Measurements from ENCODE around the gene SLC44A4.
A peak's percentile ranks its signal among the peaks of the same experiment; 100 is the strongest.

SLC44A4 gene

DNA sequence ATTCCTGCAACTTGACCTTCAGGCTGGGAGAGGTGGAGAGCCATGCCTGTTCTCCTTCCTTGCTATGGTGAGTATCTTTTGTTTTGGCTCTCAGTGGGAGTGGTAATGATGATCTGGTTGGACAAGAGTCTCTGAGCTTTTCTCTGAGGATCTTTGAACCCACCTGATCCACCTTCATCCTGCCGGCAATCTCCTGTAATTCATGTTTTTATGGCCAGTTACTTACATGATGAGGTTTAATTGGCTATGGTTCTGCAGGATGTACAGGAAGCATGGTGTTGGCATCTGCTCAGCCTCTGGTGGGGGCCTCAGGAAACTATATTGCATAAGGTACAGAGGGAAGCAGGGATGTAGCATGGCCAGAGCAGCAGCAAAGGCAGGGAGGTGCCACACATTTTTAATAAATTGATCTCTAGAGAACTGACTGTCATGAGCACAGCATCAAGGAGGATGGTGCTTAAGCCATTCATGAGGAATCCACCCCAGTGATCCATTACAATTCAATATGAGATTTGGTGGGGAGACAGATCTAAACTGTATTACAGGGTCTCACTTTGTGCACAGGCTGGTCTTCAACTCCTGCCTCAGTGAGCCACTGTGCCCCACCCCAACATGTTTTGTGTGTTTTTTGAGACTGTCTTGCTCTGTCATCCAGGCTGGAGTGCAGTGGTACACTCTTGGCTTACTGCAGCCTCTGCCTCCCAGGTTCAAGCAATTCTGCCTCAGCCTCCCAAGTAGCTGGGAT is 41.3 kb downstream of the SLC44A4 start:
- Histone ChIP-seq H3K4me3 (ENCODE audit: low read depth, low read length) (peak overlapping the region; percentile 9; the same call in 1 of the 2 replicates), H3K36me3 (ENCODE audit: control insufficient read depth in 2 of 2, insufficient read depth in 1 of 2, low read length in 2 of 2) (peaks cover 47 to 52% of the 10 kb centered on the region in 2 experiments), H3K4me1 (ENCODE audit: control insufficient read depth, insufficient read depth, low read length) (peaks cover 9% of the 10 kb centered on the region), H3K9me3 (ENCODE audit: control insufficient read depth, insufficient read depth, low read depth, low read length) (no peaks in the 10 kb centered on the region), H3K27ac (ENCODE audit: extremely low read depth, low read depth, low read length) (peak overlapping the region; percentile 35; the same call in 1 of the 2 replicates)
- ChIA-PET CTCF (interaction anchor here (0.6 to 1.6 kb wide), 4 partner anchors 16 to 68 kb away, joined by 3 to 10 read pairs (median 5); partner anchors contain the start of gene VARS1), POLR2A (interaction anchor here (0.5 to 12.5 kb wide), 13 partner anchors 9 to 115 kb away, joined by 3 to 125 read pairs (median 5); partner anchors contain the start of genes EHMT2, HSPA1A, HSPA1B and HSPA1L)
- no peak for TF ChIP-seq ZNF558 (tag by site-specific recombination; IDR thresholded peaks at IDR 0.05)
- no peak for TF ChIP-seq ZNF660 (tag by site-specific recombination; IDR thresholded peaks at IDR 0.05)
- no peak for TF ChIP-seq ZNF146 (tag by site-specific recombination; IDR thresholded peaks at IDR 0.05)
- no peak for TF ChIP-seq ZNF529 (tag by site-specific recombination; IDR thresholded peaks at IDR 0.05; ENCODE audit: insufficient replicate concordance)
- TF ChIP-seq, protein P1, sequence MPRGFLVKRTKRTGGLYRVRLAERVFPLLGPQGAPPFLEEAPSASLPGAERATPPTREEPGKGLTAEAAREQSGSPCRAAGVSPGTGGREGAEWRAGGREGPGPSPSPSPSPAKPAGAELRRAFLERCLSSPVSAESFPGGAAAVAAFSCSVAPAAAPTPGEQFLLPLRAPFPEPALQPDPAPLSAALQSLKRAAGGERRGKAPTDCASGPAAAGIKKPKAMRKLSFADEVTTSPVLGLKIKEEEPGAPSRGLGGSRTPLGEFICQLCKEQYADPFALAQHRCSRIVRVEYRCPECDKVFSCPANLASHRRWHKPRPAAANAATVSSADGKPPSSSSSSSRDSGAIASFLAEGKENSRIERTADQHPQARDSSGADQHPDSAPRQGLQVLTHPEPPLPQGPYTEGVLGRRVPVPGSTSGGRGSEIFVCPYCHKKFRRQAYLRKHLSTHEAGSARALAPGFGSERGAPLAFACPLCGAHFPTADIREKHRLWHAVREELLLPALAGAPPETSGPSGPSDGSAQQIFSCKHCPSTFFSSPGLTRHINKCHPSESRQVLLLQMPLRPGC (tag by site-specific recombination; IDR thresholded peaks at IDR 0.05), result no peak
- TF ChIP-seq ZNF621 (tag by site-specific recombination; IDR thresholded peaks at IDR 0.05), result no peak
- TF ChIP-seq MYNN (tag by site-specific recombination; IDR thresholded peaks at IDR 0.05; ENCODE audit: borderline replicate concordance), result no peak
- TF ChIP-seq ZNF324 (tag by site-specific recombination; IDR thresholded peaks at IDR 0.05), result no peak
- no peak for TF ChIP-seq ZNF174 (tag by site-specific recombination; IDR thresholded peaks at IDR 0.05)

DNA sequence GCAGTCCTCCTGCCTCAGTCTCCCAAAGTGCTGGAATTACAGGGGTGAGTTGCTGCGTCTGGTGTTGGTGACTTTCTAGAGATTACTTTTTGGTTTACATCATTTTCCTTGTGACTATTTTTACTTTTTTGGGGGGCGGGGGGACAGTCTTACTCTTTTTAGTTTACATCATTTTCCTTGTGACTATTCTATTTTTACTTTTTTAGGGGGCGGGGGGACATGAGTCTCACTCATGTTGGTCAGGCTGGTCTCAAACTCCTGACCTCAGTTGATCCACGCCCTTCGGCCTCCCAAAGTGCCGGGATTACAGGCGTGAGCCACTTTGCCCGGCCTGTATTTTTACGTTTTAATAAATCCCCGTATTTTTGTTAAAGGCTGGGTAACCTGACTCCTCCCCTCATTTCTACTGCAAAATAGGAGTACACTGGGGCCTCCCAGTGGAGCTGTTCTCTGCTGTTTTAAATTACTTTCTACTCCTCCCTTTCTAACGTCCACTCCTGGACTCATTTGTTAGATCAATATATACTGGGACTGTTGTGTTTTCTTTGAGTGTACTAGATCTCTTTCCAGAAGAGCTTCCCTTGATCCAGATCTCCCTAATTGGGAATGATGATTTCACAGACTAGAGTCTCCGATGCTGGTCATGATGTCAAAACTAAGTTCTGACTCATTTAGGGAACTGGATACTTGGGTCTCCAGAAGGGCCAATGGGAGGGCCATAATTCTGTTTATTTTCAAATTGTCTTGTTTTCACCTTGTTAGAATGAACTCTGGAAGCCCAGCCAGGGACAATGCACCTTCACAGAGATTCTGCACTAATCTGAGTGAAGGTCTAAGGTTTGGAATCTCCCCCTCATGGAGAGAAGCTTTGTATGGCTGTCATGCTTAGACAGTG is 42.1 kb downstream of the SLC44A4 start:
- H3K4me1 ChIP-seq (ENCODE audit: control insufficient read depth, insufficient read depth, low read length), result peaks cover 9% of the 10 kb centered on the region
- peaks cover 47 to 53% of the 10 kb centered on the region in 2 experiments for H3K36me3 ChIP-seq (ENCODE audit: control insufficient read depth in 2 of 2, insufficient read depth in 1 of 2, low read length in 2 of 2)
- CTCF ChIA-PET, result interaction anchor here (0.6 to 1.6 kb wide), 5 partner anchors 31 to 240 kb away, joined by 3 to 5 read pairs (median 4); no protein-coding TSS in a partner anchor
- POLR2A ChIA-PET, result interaction anchor here (0.5 to 12.5 kb wide), 16 partner anchors 9 to 176 kb away, joined by 3 to 125 read pairs (median 6); partner anchors contain the start of genes C6orf47, EHMT2, HSPA1B and LSM2
- peak overlapping the region; percentile 79 for H3K4me3 ChIP-seq (ENCODE audit: low read depth, low read length)
- peak overlapping the region; percentile 88 for H3K27ac ChIP-seq (ENCODE audit: extremely low read depth, low read depth, low read length)
- no peaks in the 10 kb centered on the region for H3K9me3 ChIP-seq (ENCODE audit: control insufficient read depth, insufficient read depth, low read depth, low read length)
- TF ChIP-seq ZNF654 (tag by site-specific recombination; IDR thresholded peaks at IDR 0.05; ENCODE audit: low read depth) (peak; percentile 7; the same call in 1 of the 2 replicates), ZNF837 (tag by site-specific recombination; IDR thresholded peaks at IDR 0.05) (no peak), ZBTB21 (tag by site-specific recombination; IDR thresholded peaks at IDR 0.05) (peak; percentile 82), KLF9 (tag by site-specific recombination; IDR thresholded peaks at IDR 0.05; ENCODE audit: low read depth) (0 out of 2 replicates have a peak, but pooled peaks have one; percentile 12), ZFP37 (tag by site-specific recombination; IDR thresholded peaks at IDR 0.05) (0 out of 2 replicates have a peak, but pooled peaks have one; percentile 52), ZEB2 (tag by site-specific recombination; IDR thresholded peaks at IDR 0.05) (0 out of 2 replicates have a peak, but pooled peaks have one; percentile 29), ZNF426 (tag by site-specific recombination; IDR thresholded peaks at IDR 0.05) (no peak), ZNF843 (tag by site-specific recombination; IDR thresholded peaks at IDR 0.05) (no peak), ZNF664 (tag by site-specific recombination; IDR thresholded peaks at IDR 0.05) (0 out of 2 replicates have a peak, but pooled peaks have one; percentile 15), IKZF3 (tag by site-specific recombination; IDR thresholded peaks at IDR 0.05) (0 out of 2 replicates have a peak, but pooled peaks have one; percentile 47), KLF16 (tag by site-specific recombination; IDR thresholded peaks at IDR 0.05) (no peak), ZNF341 (tag by site-specific recombination; IDR thresholded peaks at IDR 0.05; ENCODE audit: low read depth) (peak; percentile 84), KLF1 (tag by site-specific recombination; IDR thresholded peaks at IDR 0.05) (0 out of 2 replicates have a peak, but pooled peaks have one; percentile 19)
- TF ChIP-seq, protein P2, sequence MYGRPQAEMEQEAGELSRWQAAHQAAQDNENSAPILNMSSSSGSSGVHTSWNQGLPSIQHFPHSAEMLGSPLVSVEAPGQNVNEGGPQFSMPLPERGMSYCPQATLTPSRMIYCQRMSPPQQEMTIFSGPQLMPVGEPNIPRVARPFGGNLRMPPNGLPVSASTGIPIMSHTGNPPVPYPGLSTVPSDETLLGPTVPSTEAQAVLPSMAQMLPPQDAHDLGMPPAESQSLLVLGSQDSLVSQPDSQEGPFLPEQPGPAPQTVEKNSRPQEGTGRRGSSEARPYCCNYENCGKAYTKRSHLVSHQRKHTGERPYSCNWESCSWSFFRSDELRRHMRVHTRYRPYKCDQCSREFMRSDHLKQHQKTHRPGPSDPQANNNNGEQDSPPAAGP (tag by site-specific recombination; IDR thresholded peaks at IDR 0.05), result peak; percentile 75
- TF ChIP-seq, protein P3, sequence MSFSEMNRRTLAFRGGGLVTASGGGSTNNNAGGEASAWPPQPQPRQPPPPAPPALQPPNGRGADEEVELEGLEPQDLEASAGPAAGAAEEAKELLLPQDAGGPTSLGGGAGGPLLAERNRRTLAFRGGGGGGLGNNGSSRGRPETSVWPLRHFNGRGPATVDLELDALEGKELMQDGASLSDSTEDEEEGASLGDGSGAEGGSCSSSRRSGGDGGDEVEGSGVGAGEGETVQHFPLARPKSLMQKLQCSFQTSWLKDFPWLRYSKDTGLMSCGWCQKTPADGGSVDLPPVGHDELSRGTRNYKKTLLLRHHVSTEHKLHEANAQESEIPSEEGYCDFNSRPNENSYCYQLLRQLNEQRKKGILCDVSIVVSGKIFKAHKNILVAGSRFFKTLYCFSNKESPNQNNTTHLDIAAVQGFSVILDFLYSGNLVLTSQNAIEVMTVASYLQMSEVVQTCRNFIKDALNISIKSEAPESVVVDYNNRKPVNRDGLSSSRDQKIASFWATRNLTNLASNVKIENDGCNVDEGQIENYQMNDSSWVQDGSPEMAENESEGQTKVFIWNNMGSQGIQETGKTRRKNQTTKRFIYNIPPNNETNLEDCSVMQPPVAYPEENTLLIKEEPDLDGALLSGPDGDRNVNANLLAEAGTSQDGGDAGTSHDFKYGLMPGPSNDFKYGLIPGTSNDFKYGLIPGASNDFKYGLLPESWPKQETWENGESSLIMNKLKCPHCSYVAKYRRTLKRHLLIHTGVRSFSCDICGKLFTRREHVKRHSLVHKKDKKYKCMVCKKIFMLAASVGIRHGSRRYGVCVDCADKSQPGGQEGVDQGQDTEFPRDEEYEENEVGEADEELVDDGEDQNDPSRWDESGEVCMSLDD (tag by site-specific recombination; IDR thresholded peaks at IDR 0.05), result no peak
